HepG2 (cell line): ENCODE measurements around the gene GCNT3. TPM values are rescaled to one million over a fixed set of nuclear protein-coding genes. Genes with fewer than 3 reads are reported as not detected.

Experiments used
- CERS6 ChIP-seq: sonication (generic); formaldehyde crosslinking; IDR thresholded peaks from 2 replicates; pipeline ENCODE4 v1.5.0; 2020; ENCODE audit warnings: missing genetic modification reagents
- HBP1 ChIP-seq: IDR thresholded peaks from 2 replicates; pipeline ENCODE4 v1.6.1; 2016; ENCODE audit warnings: low read depth, control low read depth
- ONECUT2 ChIP-seq: sonication (generic); formaldehyde crosslinking; IDR thresholded peaks from 2 replicates; pipeline ENCODE4 v1.4.0; 2020; ENCODE audit warnings: missing genetic modification reagents
- PAX8 ChIP-seq: sonication (generic); formaldehyde crosslinking; IDR thresholded peaks from 2 replicates; pipeline ENCODE4 v1.8.0; 2022; ENCODE audit warnings: mild to moderate bottlenecking, missing genetic modification reagents, borderline replicate concordance
- PPARG ChIP-seq: conservative IDR thresholded peaks from 2 replicates; pipeline ENCODE4 v1.6.1; 2016; ENCODE audit warnings: missing biosample characterization, missing genetic modification reagents
- RCOR2 ChIP-seq: IDR thresholded peaks from 2 replicates; pipeline ENCODE4 v1.6.1; 2016; ENCODE audit warnings: missing biosample characterization, missing genetic modification reagents
- SUZ12 ChIP-seq: fragments of 150-350 bp; IDR thresholded peaks from 2 replicates; pipeline ENCODE4 v1.6.1; 2014; ENCODE audit warnings: low read depth, low read length
- ZBTB40 ChIP-seq, 2 experiments: fragments of 450-650 bp in 1 of 2; sonication (generic) in 1 of 2; formaldehyde crosslinking in 1 of 2; IDR thresholded peaks; 2 replicates each; pipeline versions ENCODE4 v1.6.1 to v1.8.0; 2016 to 2022; ENCODE audit warnings: antibody characterized with exemption in 1 of 2, mild to moderate bottlenecking in 1 of 2, missing genetic modification reagents in 1 of 2
- ZNF160 ChIP-seq: sonication (generic); formaldehyde crosslinking; IDR thresholded peaks from 2 replicates; pipeline ENCODE4 v1.8.0; 2022; ENCODE audit warnings: mild to moderate bottlenecking, inconsistent platforms, missing genetic modification reagents
- ZNF18 ChIP-seq: sonication (generic); formaldehyde crosslinking; IDR thresholded peaks from 2 replicates; pipeline ENCODE4 v1.8.0; 2022; ENCODE audit warnings: mild to moderate bottlenecking, missing genetic modification reagents; ENCODE audit not compliant: insufficient replicate concordance
- ZNF20 ChIP-seq: sonication (generic); formaldehyde crosslinking; IDR thresholded peaks from 2 replicates; pipeline ENCODE4 v1.4.0; 2020; ENCODE audit warnings: mild to moderate bottlenecking, moderate library complexity, missing genetic modification reagents
- ZNF251 ChIP-seq: sonication (generic); formaldehyde crosslinking; IDR thresholded peaks from 2 replicates; pipeline ENCODE4 v1.9.0; 2021; ENCODE audit warnings: mild to moderate bottlenecking, missing genetic modification reagents
- ZNF329 ChIP-seq: sonication (generic); formaldehyde crosslinking; IDR thresholded peaks from 2 replicates; pipeline ENCODE4 v1.9.0; 2021; ENCODE audit warnings: low read depth, mild to moderate bottlenecking, missing genetic modification reagents
- ZNF383 ChIP-seq: sonication (generic); formaldehyde crosslinking; IDR thresholded peaks from 2 replicates; pipeline ENCODE4 v1.4.0; 2020; ENCODE audit warnings: missing genetic modification reagents, mild to moderate bottlenecking, borderline replicate concordance
- ZNF883 ChIP-seq: sonication (generic); formaldehyde crosslinking; IDR thresholded peaks from 2 replicates; pipeline ENCODE4 v1.5.1; 2020; ENCODE audit warnings: mild to moderate bottlenecking, missing genetic modification reagents; ENCODE audit errors: not compliant biosample characterization
- polyA plus RNA-seq, 8 experiments: library from polyadenylated mRNA; depleted of rRNA in 3 of 8; stranded (reverse) in 7 of 8; unstranded in 1 of 8; fragments of >200 nt; fragmentation: Illumina TruSeq in 4 of 8; extraction: Trizol in 4 of 8; gene quantifications; 2 replicates each; pipeline versions ENCODE4 v1.2.1 to v1.2.3, GENCODE V29; 2011 to 2016; ENCODE audit warnings: low read depth in 4 of 8, missing spikeins in 1 of 8, mixed read lengths in 1 of 8; ENCODE audit not compliant: insufficient read depth in 1 of 8
- total RNA-seq, 5 experiments: library from RNA; depleted of rRNA; stranded (reverse); fragments of >200 nt; fragmentation: Illumina TruSeq; extraction: Trizol; gene quantifications; 2 replicates each; pipeline ENCODE4 v1.2.3, GENCODE V29; 2016; ENCODE audit warnings: low read depth in 1 of 5

GCNT3 gene
- total and polyA plus RNA-seq, 2 of the 13 experiments (the other 11 are each of a cell fraction or from before 2014, with no cell fraction given) = 6.8 to 9.8 TPM

- TF ChIP-seq CERS6 (CRISPR knock-in tag) (no peak), PPARG (CRISPR knock-in tag) (no peak), PAX8 (CRISPR knock-in tag) (peak; percentile 42; the same call in 1 of the 2 replicates), ZNF883 (CRISPR knock-in tag) (peak; percentile 43), ONECUT2 (CRISPR knock-in tag) (no peak), SUZ12 (no peak), ZNF20 (CRISPR knock-in tag) (no peak), ZNF383 (CRISPR knock-in tag) (0 out of 2 replicates have a peak, but pooled peaks have one; percentile 58), ZNF18 (CRISPR knock-in tag) (peak; percentile 73), ZNF251 (CRISPR knock-in tag) (peak; percentile 85; the same call in 1 of the 2 replicates), ZNF160 (no peak), RCOR2 (no peak), HBP1 (0 out of 2 replicates have a peak, but pooled peaks have one; percentile 9), ZBTB40 (IDR thresholded peaks at IDR 0.05) (peak; percentile 52), ZBTB40 (CRISPR knock-in tag; IDR thresholded peaks at IDR 0.05) (peak; percentile 77), ZNF329 (0 out of 2 replicates have a peak, but pooled peaks have one; percentile 45)
Measured at GRCh38 chr15:59656897-59657634, 45.5 kb downstream of the GCNT3 start, which contains the start of gene GTF2A2 (continued).
